ENCODE measurements around the gene DUSP22.

DUSP22 gene

GRCh38 chr6:395432-396125 is 103.3 kb downstream of the DUSP22 start:
- DNase-seq (ENCODE audit: low read depth in 2 of 2) = no peak

GRCh38 chr6:396126-396520 is 103.8 kb downstream of the DUSP22 start:
- DNase-seq (ENCODE audit: low read depth in 2 of 2) = no peak

GRCh38 chr6:397056-397455 is 104.8 kb downstream of the DUSP22 start:
- DNase-seq (ENCODE audit: low read depth in 2 of 2) = no peak

- DNase-seq (ENCODE audit: low read depth in 2 of 2) = no peak
Observed at GRCh38 chr6:397604-398003, 105.3 kb downstream of the DUSP22 start.

- DNase-seq (ENCODE audit: low read depth in 2 of 2) = no peak
Observed at GRCh38 chr6:398065-398464, 105.8 kb downstream of the DUSP22 start.

- DNase-seq (ENCODE audit: low read depth in 2 of 2) = no peak
Observed at GRCh38 chr6:398558-399078, 106.3 kb downstream of the DUSP22 start.

- DNase-seq (ENCODE audit: low read depth in 2 of 2) = no peak
Observed at GRCh38 chr6:399785-400534, 107.7 kb downstream of the DUSP22 start.

GRCh38 chr6:400815-401214 is 108.5 kb downstream of the DUSP22 start:
- no peak for DNase-seq (ENCODE audit: low read depth in 2 of 2)

Data from stimulated activated CD4-positive, alpha-beta T cell treated with anti-CD3 and anti-CD28 coated beads, Interleukin-15, amount 100 ng/mL, for 48 hours (primary cell).